Heart right ventricle (tissue), 16 donors: ENCODE measurements around the gene SYCP2L. TPM values are rescaled to one million over a fixed set of nuclear protein-coding genes. Genes with fewer than 3 reads are reported as not detected.

Experiments
- ATAC-seq, 8 donors: fragments of 200-7000 bp; cut with Tn5 transposase; one replicate each; pipeline ENCODE4 v1.9.1; 2020; ENCODE audit warnings: mild to moderate bottlenecking in 8 of 8, moderate library complexity in 8 of 8, moderate number of reproducible peaks in 1 of 8
- DNase-seq, 2 donors: peaks; one replicate each; pipeline ENCODE4 v3.0.0-alpha.2; 2020
- H3K27ac ChIP-seq, 10 donors: fragments of 200-600 bp; sonication (generic) in 2 of 10; one replicate each; pipeline versions ENCODE4 v1.5.0 to v1.8.0; 2020 to 2022; ENCODE audit warnings: mild to moderate bottlenecking in 3 of 10
- H3K27me3 ChIP-seq, 7 donors: fragments of 200-600 bp; one replicate each; pipeline ENCODE4 v1.8.0; 2021 to 2022; ENCODE audit warnings: mild to moderate bottlenecking in 2 of 7
- H3K36me3 ChIP-seq, 9 donors: fragments of 200-600 bp; sonication (generic) in 1 of 9; one replicate each; pipeline versions ENCODE4 v1.5.0 to v1.8.0; 2020 to 2022; ENCODE audit warnings: mild to moderate bottlenecking in 2 of 9
- H3K4me1 ChIP-seq, 9 donors: fragments of 200-600 bp; sonication (generic) in 1 of 9; one replicate each; pipeline versions ENCODE4 v1.5.0 to v1.8.0; 2020 to 2022; ENCODE audit warnings: mild to moderate bottlenecking in 4 of 9
- H3K4me3 ChIP-seq, 10 donors: fragments of 200-600 bp; sonication (generic) in 2 of 10; one replicate each; pipeline versions ENCODE4 v1.5.0 to v1.8.0; 2020 to 2022; ENCODE audit warnings: mild to moderate bottlenecking in 7 of 10, moderate library complexity in 2 of 10
- H3K9me3 ChIP-seq, 11 donors: fragments of 200-600 bp in 10 of 11; sonication (generic) in 2 of 11; one replicate each; pipeline versions ENCODE4 v1.5.0 to v1.8.0; 2013 to 2022; ENCODE audit warnings: mild to moderate bottlenecking in 2 of 11, control low read depth in 1 of 11, moderate library complexity in 1 of 11
- CTCF ChIP-seq, 9 donors: fragments of 200-600 bp; sonication (generic) in 2 of 9; IDR thresholded peaks; one replicate each; pipeline versions ENCODE4 v1.5.0 to v1.8.0; 2021 to 2022; ENCODE audit warnings: antibody characterized with exemption in 9 of 9, mild to moderate bottlenecking in 5 of 9, moderate library complexity in 1 of 9
- whole genome bisulfite sequencing, 2 donors: extraction: QIAGEN DNeasy Blood & Tissue Kit; methylation state at CpG; one replicate each; pipeline ENCODE4 v1.1.7; 2013; ENCODE audit warnings: inconsistent platforms in 1 of 2; 5-methylcytosine and 5-hydroxymethylcytosine counted together
- intact Hi-C, 10 donors: fragments of 100-400 bp; cut with DNase I; formaldehyde crosslinking; loops; one replicate each; pipeline versions ENCODE4 v1.11.1 to v1.14.2; 2022
- polyA plus RNA-seq, 2 donors: library from polyadenylated mRNA; stranded (reverse); fragments of 200-250 nt; gene quantifications; one replicate each; pipeline ENCODE4 v1.2.3, GENCODE V29; 2013
- total RNA-seq, 10 donors: library from RNA; stranded (reverse); fragmentation: NEBNext Ultra II Directional in 3 of 10; extraction: Animal tissue kit (Norgen Biotek cat#: 25700) in 3 of 10; gene quantifications; one replicate each; pipeline versions ENCODE4 v1.2.1 to v1.2.4, GENCODE V29; 2021 to 2023
- donor health status: Arrhythmogenic right ventricular cardiomyopathy.
- donor health status: ischemic (EF 13 %, LVEDD 7.1; RV severe dilation, severe dysfunction).
- donor health status: healthy with polysubstance abuse.
- donor health status: DM: no; HTN: yes; CAD: no.
- donor health status: DM: no; HTN: no; CAD: no.
- donor health status: ischemic (EF 25% LVEDD 6.9; RV normal size, moderate dysfunction).
- donor health status: ischemic (EF 25% LVEDD 5.7; RV mildly dilated, moderate dysfunction).
- donor health status: healthy.
- donor health status: DM: yes; HTN: yes; CAD: no.
- donor health status: Ischemic cardiomyopathy.
- donor health status: ischemic (EF 35%, LVEDD 5.7; RV mildly dilated, moderate dysfunction).
- donor health status: nonischemic (EF 11% LVEDD 7.7; RV severe dilation, severe dysfunction).
- donor health status: DM: yes; HTN: yes; CAD: no.
- donor health status: PGD.
- donor health status: ischemic (EF 29% LVEDD 5.4; RV normal size, mild dysfunction).
- donor health status: nonischemic (EF 23%, LVEDD 6.1; RV moderate dilation, normal function).

Gene SYCP2L
- total and polyA plus RNA-seq, 12 donors: 0.11 to 2.4 (median 0.37) TPM

- H3K27ac ChIP-seq: peak overlapping the region in 2 of 10 donors; percentile 40 to 73
- peak overlapping the region; percentile 67 to 93 (median 71) for H3K4me3 ChIP-seq
- intact Hi-C loops: no loop called here
- no peaks in the 10 kb centered on the region for H3K36me3 ChIP-seq
- H3K9me3 ChIP-seq: peaks cover 0 to 5% (median 0%) of the 10 kb centered on the region in 11 donors
- H3K4me1 ChIP-seq: peaks cover 0 to 24% (median 11%) of the 10 kb centered on the region in 9 donors
- ATAC-seq (peak in 4 of 8 donors; percentile 10 to 38 (median 32)), DNase-seq (no peak)
- no peak for TF ChIP-seq CTCF (IDR thresholded peaks at IDR 0.05)
- peaks cover 0 to 39% (median 0%) of the 10 kb centered on the region in 7 donors for H3K27me3 ChIP-seq
- 63% methylated on average over 8 of the region's 8 CpGs for WGBS, 2 donors
Observed at GRCh38 chr6:10838794-10839333, 48.0 kb upstream of the SYCP2L start.

- DNase-seq (no peak), ATAC-seq (no peak)
- no peak overlapping the region for H3K4me3 ChIP-seq
- peaks cover 0 to 8% (median 3%) of the 10 kb centered on the region in 9 donors for H3K4me1 ChIP-seq
- intact Hi-C loops: no loop called here
- H3K9me3 ChIP-seq: peaks cover 0 to 5% (median 0%) of the 10 kb centered on the region in 11 donors
- no peak overlapping the region for H3K27ac ChIP-seq
- peaks cover 0 to 5% (median 0%) of the 10 kb centered on the region in 7 donors for H3K27me3 ChIP-seq
- no peaks in the 10 kb centered on the region for H3K36me3 ChIP-seq
- no peak for TF ChIP-seq CTCF (IDR thresholded peaks at IDR 0.05)
Observed at GRCh38 chr6:10843554-10843953, 43.3 kb upstream of the SYCP2L start.

- peak in 7 of 9 donors; percentile 6 to 40 (median 31) for TF ChIP-seq CTCF (IDR thresholded peaks at IDR 0.05)
- no peak overlapping the region for H3K27ac ChIP-seq
- H3K9me3 ChIP-seq: peaks cover 0 to 6% (median 0%) of the 10 kb centered on the region in 11 donors
- no peaks in the 10 kb centered on the region for H3K4me1 ChIP-seq
- no peaks in the 10 kb centered on the region for H3K27me3 ChIP-seq
- ATAC-seq (no peak), DNase-seq (no peak)
- H3K36me3 ChIP-seq: no peaks in the 10 kb centered on the region
- intact Hi-C loops: loop anchor here in 1 of 10 donors (5.0 kb wide), 1 partner anchor 220 kb away; no protein-coding TSS in a partner anchor
- 80 to 85% methylated on average over 3 of the region's 3 CpGs for WGBS, 2 donors
- H3K4me3 ChIP-seq: no peak overlapping the region
Observed at GRCh38 chr6:10847684-10848083, 39.2 kb upstream of the SYCP2L start.

- H3K4me1 ChIP-seq: no peaks in the 10 kb centered on the region
- 88 to 92% methylated on average over 4 of the region's 4 CpGs for WGBS, 2 donors
Observed at GRCh38 chr6:10849901-10850300, 37.0 kb upstream of the SYCP2L start.

More at GRCh38 chr6:10849901-10850300, 37.0 kb upstream of the SYCP2L start:
- H3K4me3 ChIP-seq: no peak overlapping the region
- intact Hi-C loops: loop anchor here in 2 of 10 donors (5.0 to 10.0 kb wide), 2 partner anchors 217 to 225 kb away; no protein-coding TSS in a partner anchor
- no peaks in the 10 kb centered on the region for H3K27me3 ChIP-seq
- H3K36me3 ChIP-seq: no peaks in the 10 kb centered on the region
- no peak overlapping the region for H3K27ac ChIP-seq
- DNase-seq: no peak
- ATAC-seq: no peak
- H3K9me3 ChIP-seq: peaks cover 0 to 23% (median 8%) of the 10 kb centered on the region in 11 donors
- no peak for TF ChIP-seq CTCF (IDR thresholded peaks at IDR 0.05)
